Ascending aorta (tissue), 2 donors: ENCODE results near the gene IDH3B. TPM values are rescaled to one million over a fixed set of nuclear protein-coding genes. Genes with fewer than 3 reads are reported as not detected.
"Not testable (repeated sequence)": the region's sequence is repeated elsewhere in the genome, so short reads cannot be mapped to it uniquely, and the experiment has no call there.

Experiments
- DNase-seq, 2 donors: peaks; one replicate each; pipeline ENCODE4 v3.0.0-alpha.2; 2019; ENCODE audit warnings: low spot score in 2 of 2
- H3K27ac ChIP-seq, 2 donors: fragments of 200-600 bp; sonication (generic); one replicate each; pipeline ENCODE4 v1.5.1; 2016 to 2017; ENCODE audit warnings: mild to moderate bottlenecking in 1 of 2
- H3K27me3 ChIP-seq: fragments of 200-600 bp; sonication (generic); one replicate; pipeline ENCODE4 v1.5.1; 2017
- H3K36me3 ChIP-seq, 2 donors: fragments of 200-600 bp; sonication (generic); one replicate each; pipeline ENCODE4 v1.5.1; 2016
- H3K4me1 ChIP-seq, 2 donors: fragments of 200-600 bp; sonication (generic); one replicate each; pipeline ENCODE4 v1.5.1; 2016 to 2017; ENCODE audit warnings: mild to moderate bottlenecking in 1 of 2
- H3K4me3 ChIP-seq, 2 donors: fragments of 200-600 bp; sonication (generic); one replicate each; pipeline ENCODE4 v1.5.1; 2016 to 2017; ENCODE audit warnings: mild to moderate bottlenecking in 1 of 2
- H3K9me3 ChIP-seq, 2 donors: fragments of 200-600 bp; sonication (generic); one replicate each; pipeline ENCODE4 v1.5.1; 2016
- CTCF ChIP-seq, 3 experiments: fragments of 200-600 bp in 2 of 3; fragments of 450-650 bp in 1 of 3; sonication (generic) in 2 of 3; IDR thresholded peaks; one replicate each; pipeline ENCODE4 v1.5.1; 2016 to 2019; ENCODE audit warnings: antibody characterized with exemption in 3 of 3, mild to moderate bottlenecking in 1 of 3, moderate library complexity in 1 of 3
- intact Hi-C: fragments of 100-400 bp; cut with DNase I; formaldehyde crosslinking; loops from one replicate; pipeline ENCODE4 v1.15.1; 2023
- total RNA-seq: library from RNA; depleted of rRNA; stranded (reverse); fragments of >200 nt; gene quantifications from one replicate; pipeline ENCODE4 v1.1.0, GENCODE V29; 2016

The IDH3B gene
- total RNA-seq, 1 donor from 2014 or later = 24.9 TPM

GRCh38 chr20:2690718-2691117 is 26.7 kb upstream of the IDH3B start:
- no peaks in the 10 kb centered on the region for H3K36me3 ChIP-seq
- no peak overlapping the region for H3K27ac ChIP-seq
- peaks cover 6% of the 10 kb centered on the region for H3K27me3 ChIP-seq
- H3K4me1 ChIP-seq = peaks cover 2 to 7% of the 10 kb centered on the region in 2 donors
- intact Hi-C loops = loop anchor here (5.0 to 10.0 kb wide), 3 partner anchors 62 to 184 kb away; partner anchors contain the start of gene PTPRA
- no peak for TF ChIP-seq CTCF (IDR thresholded peaks at IDR 0.05)
- no peaks in the 10 kb centered on the region for H3K9me3 ChIP-seq
- H3K4me3 ChIP-seq = no peak overlapping the region
- DNase-seq = peak in 1 of 2 donors; percentile 60

- peaks cover 6% of the 10 kb centered on the region for H3K27me3 ChIP-seq
- H3K4me1 ChIP-seq = peaks cover 2 to 7% of the 10 kb centered on the region in 2 donors
- TF ChIP-seq CTCF (IDR thresholded peaks at IDR 0.05) = no peak
- no peak for DNase-seq
- no peaks in the 10 kb centered on the region for H3K9me3 ChIP-seq
- H3K36me3 ChIP-seq = no peaks in the 10 kb centered on the region
- intact Hi-C loops = loop anchor here (5.0 to 10.0 kb wide), 3 partner anchors 62 to 185 kb away; partner anchors contain the start of gene PTPRA
- H3K27ac ChIP-seq = no peak overlapping the region
- no peak overlapping the region for H3K4me3 ChIP-seq
These were observed 26.2 kb upstream of the IDH3B start for GRCh38 chr20:2690213-2690612.

GRCh38 chr20:2688041-2688591 is 24.1 kb upstream of the IDH3B start:
- no peak for DNase-seq
- Histone ChIP-seq H3K4me1 (no peaks in the 10 kb centered on the region), H3K9me3 (no peaks in the 10 kb centered on the region), H3K36me3 (no peaks in the 10 kb centered on the region), H3K4me3 (no peak overlapping the region), H3K27me3 (no peaks in the 10 kb centered on the region), H3K27ac (no peak overlapping the region)
- intact Hi-C loops = no loop called here
- peak in 2 of 3 experiments; percentile 38 to 50 for TF ChIP-seq CTCF (IDR thresholded peaks at IDR 0.05)

- intact Hi-C loops = no loop called here
- TF ChIP-seq CTCF (IDR thresholded peaks at IDR 0.05) = no peak
These were observed 23.5 kb upstream of the IDH3B start for GRCh38 chr20:2687514-2687913.

GRCh38 chr20:2684817-2685216 is 20.8 kb upstream of the IDH3B start:
- H3K27me3 ChIP-seq, H3K27ac ChIP-seq, H3K36me3 ChIP-seq, intact Hi-C loops, H3K4me3 ChIP-seq, H3K4me1 ChIP-seq, H3K9me3 ChIP-seq, DNase-seq: not testable (repeated sequence)

More at GRCh38 chr20:2687514-2687913, 23.5 kb upstream of the IDH3B start:
- DNase-seq = no peak
- Histone ChIP-seq H3K27ac (no peak overlapping the region), H3K4me1 (no peaks in the 10 kb centered on the region), H3K4me3 (no peak overlapping the region), H3K27me3 (no peaks in the 10 kb centered on the region), H3K9me3 (no peaks in the 10 kb centered on the region), H3K36me3 (no peaks in the 10 kb centered on the region)

- H3K27me3 ChIP-seq, H3K27ac ChIP-seq, H3K36me3 ChIP-seq, DNase-seq, H3K4me3 ChIP-seq, intact Hi-C loops, H3K4me1 ChIP-seq, H3K9me3 ChIP-seq: not testable (repeated sequence)
These were observed 18.0 kb upstream of the IDH3B start for GRCh38 chr20:2682040-2682439.

GRCh38 chr20:2680046-2680445 is 16.0 kb upstream of the IDH3B start:
- TF ChIP-seq CTCF (IDR thresholded peaks at IDR 0.05) = no peak
- Histone ChIP-seq H3K27me3 (no peaks in the 10 kb centered on the region), H3K4me1 (no peaks in the 10 kb centered on the region), H3K36me3 (no peaks in the 10 kb centered on the region), H3K27ac (no peak overlapping the region), H3K4me3 (no peak overlapping the region), H3K9me3 (no peaks in the 10 kb centered on the region)
- no peak for DNase-seq
- intact Hi-C loops = no loop called here
